Psoas muscle (tissue), 8 donors: ENCODE data around the gene CUL1. TPM values are rescaled to one million over a fixed set of nuclear protein-coding genes. Genes with fewer than 3 reads are reported as not detected.
A peak's percentile ranks its signal among the peaks of the same experiment; 100 is the strongest.

Source experiments
- ATAC-seq, 4 donors: fragments of 200-7000 bp; cut with Tn5 transposase; one replicate each; pipeline ENCODE4 v1.9.1; 2020; ENCODE audit warnings: moderate library complexity in 3 of 4, mild to moderate bottlenecking in 2 of 4
- DNase-seq, 2 donors: peaks; one replicate each; pipeline ENCODE4 v3.0.0-alpha.2; 2020
- H3K27ac ChIP-seq: fragments of 200-600 bp; one replicate; pipeline ENCODE4 v1.8.0; 2022
- H3K27me3 ChIP-seq, 3 donors: fragments of 200-600 bp in 1 of 3; one replicate each; pipeline versions ENCODE4 v1.6.1 to v1.8.0; 2013 to 2022; ENCODE audit warnings: low read length in 2 of 3, mild to moderate bottlenecking in 2 of 3, moderate library complexity in 1 of 3; ENCODE audit not compliant: insufficient read depth in 3 of 3
- H3K36me3 ChIP-seq, 2 donors: fragments of 200-600 bp in 1 of 2; one replicate each; pipeline versions ENCODE4 v1.6.1 to v1.8.0; 2013 to 2022; ENCODE audit warnings: low read depth in 1 of 2, mild to moderate bottlenecking in 1 of 2, moderate library complexity in 1 of 2; ENCODE audit not compliant: insufficient read depth in 1 of 2
- H3K4me1 ChIP-seq: fragments of 200-600 bp; one replicate; pipeline ENCODE4 v1.8.0; 2022
- H3K4me3 ChIP-seq: fragments of 200-600 bp; one replicate; pipeline ENCODE4 v1.8.0; 2022; ENCODE audit warnings: mild to moderate bottlenecking
- H3K9me3 ChIP-seq: fragments of 200-600 bp; one replicate; pipeline ENCODE4 v1.8.0; 2022
- CTCF ChIP-seq: fragments of 200-600 bp; IDR thresholded peaks from one replicate; pipeline ENCODE4 v1.8.0; 2022; ENCODE audit warnings: antibody characterized with exemption
- WGBS, 3 donors: extraction: QIAGEN DNeasy Blood & Tissue Kit; methylation state at CpG; one replicate each; pipeline versions ENCODE4 v1.1.6 to v1.1.7; 2013; 5-methylcytosine and 5-hydroxymethylcytosine counted together
- intact Hi-C, 2 donors: fragments of 100-400 bp; cut with DNase I; formaldehyde crosslinking; loops; one replicate each; pipeline versions ENCODE4 v1.11.0 to v1.14.2; 2022
- polyA plus RNA-seq, 3 donors: library from polyadenylated mRNA; stranded (reverse); fragments of 200-250 nt; gene quantifications; one replicate each; pipeline ENCODE4 v1.2.3, GENCODE V29; 2013
- total RNA-seq, 4 donors: library from RNA; stranded (reverse); fragmentation: NEBNext Ultra II Directional in 2 of 4; extraction: Animal tissue kit (Norgen Biotek cat#: 25700) in 2 of 4; gene quantifications; one replicate each; pipeline versions ENCODE4 v1.2.1 to v1.2.4, GENCODE V29; 2021 to 2023
- donor health status: healthy with polysubstance abuse.
- donor health status: DM: no; HTN: no; CAD: no; lungs with moderate emphysema.
- donor health status: Bipolar disorder and iron deficiency.
- donor health status: healthy.
- donor health status: DM: yes; HTN: yes; CAD: no.
- donor health status: DM: no; HTN: no; CAD: no.
- donor health status: DM: no; HTN: no; CAD: no.
- donor health status: DM: yes; HTN: yes; CAD: no.

Gene CUL1
- total and polyA plus RNA-seq, 7 donors, result 65.1 to 149 (median 86.5) TPM

- Histone ChIP-seq H3K36me3 (peaks cover 0 to 22% of the 10 kb centered on the region in 2 donors), H3K4me3 (no peak overlapping the region), H3K27ac (no peak overlapping the region), H3K4me1 (peaks cover 63% of the 10 kb centered on the region), H3K27me3 (no peaks in the 10 kb centered on the region), H3K9me3 (no peaks in the 10 kb centered on the region)
- TF ChIP-seq CTCF, result no peak
- intact Hi-C loops, result no loop called here
- WGBS, 3 donors, result 82 to 91% (median 86%) methylated on average over 11 of the region's 11 CpGs
- ATAC-seq (peak in 2 of 4 donors; percentile 28 to 32), DNase-seq (no peak)
Measured at GRCh38 chr7:148727501-148728278, 29.0 kb downstream of the CUL1 start.

GRCh38 chr7:148729984-148730733 is 31.5 kb downstream of the CUL1 start:
- DNase-seq (no peak), ATAC-seq (peak; percentile 31 to 46 (median 39))
- peak overlapping the region; percentile 1 for H3K27ac ChIP-seq
- H3K4me3 ChIP-seq, result no peak overlapping the region
- WGBS, 3 donors, result 44 to 63% (median 49%) methylated on average over 12 of the region's 12 CpGs
- no peaks in the 10 kb centered on the region for H3K27me3 ChIP-seq
- peaks cover 0 to 27% of the 10 kb centered on the region in 2 donors for H3K36me3 ChIP-seq
- H3K9me3 ChIP-seq, result no peaks in the 10 kb centered on the region
- intact Hi-C loops, result no loop called here
- no peak for TF ChIP-seq CTCF
- peaks cover 72% of the 10 kb centered on the region for H3K4me1 ChIP-seq

GRCh38 chr7:148732862-148733261 is 34.2 kb downstream of the CUL1 start:
- no peak for DNase-seq
- Histone ChIP-seq H3K27ac (peak overlapping the region; percentile 60), H3K36me3 (peaks cover 0 to 27% of the 10 kb centered on the region in 2 donors), H3K27me3 (no peaks in the 10 kb centered on the region), H3K4me1 (peaks cover 63% of the 10 kb centered on the region), H3K9me3 (no peaks in the 10 kb centered on the region), H3K4me3 (peak overlapping the region; percentile 25)
- no peak for TF ChIP-seq CTCF
- WGBS, 3 donors, result 36 to 43% (median 42%) methylated on average over 3 of the region's 3 CpGs
- peak in 3 of 4 donors; percentile 40 to 64 (median 59) for ATAC-seq
- intact Hi-C loops, result no loop called here

GRCh38 chr7:148733496-148733895 is 34.8 kb downstream of the CUL1 start:
- 19 to 29% (median 27%) methylated on average over 2 of the region's 2 CpGs for WGBS, 3 donors
- TF ChIP-seq CTCF, result no peak
- Histone ChIP-seq H3K27me3 (no peaks in the 10 kb centered on the region), H3K4me3 (peak overlapping the region; percentile 25), H3K27ac (peak overlapping the region; percentile 60), H3K9me3 (no peaks in the 10 kb centered on the region), H3K4me1 (peaks cover 63% of the 10 kb centered on the region), H3K36me3 (peaks cover 0 to 27% of the 10 kb centered on the region in 2 donors)
- ATAC-seq, result peak; percentile 80 to 91 (median 84)
- intact Hi-C loops, result no loop called here
- DNase-seq, result no peak
